OCI-LY7 (cell line): ENCODE measurements around the gene AOPEP.

Experiments used
- EZH2phosphoT487 ChIP-seq: fragments of 200-600 bp; sonication (generic); IDR thresholded peaks from 2 replicates; pipeline ENCODE4 v1.6.1; 2018; ENCODE audit warnings: low read depth, borderline replicate concordance, mild to moderate bottlenecking, mixed run types, antibody characterized with exemption, low read length, moderate library complexity, mixed read lengths
- TF ChIP-seq, protein P1 (sequence below): fragments of 200-600 bp; sonication (generic); conservative IDR thresholded peaks from 2 replicates; pipeline ENCODE4 v1.5.1; 2014; ENCODE audit warnings: mild to moderate bottlenecking, antibody characterized with exemption, low read length, moderate library complexity, mixed read lengths

DNA sequence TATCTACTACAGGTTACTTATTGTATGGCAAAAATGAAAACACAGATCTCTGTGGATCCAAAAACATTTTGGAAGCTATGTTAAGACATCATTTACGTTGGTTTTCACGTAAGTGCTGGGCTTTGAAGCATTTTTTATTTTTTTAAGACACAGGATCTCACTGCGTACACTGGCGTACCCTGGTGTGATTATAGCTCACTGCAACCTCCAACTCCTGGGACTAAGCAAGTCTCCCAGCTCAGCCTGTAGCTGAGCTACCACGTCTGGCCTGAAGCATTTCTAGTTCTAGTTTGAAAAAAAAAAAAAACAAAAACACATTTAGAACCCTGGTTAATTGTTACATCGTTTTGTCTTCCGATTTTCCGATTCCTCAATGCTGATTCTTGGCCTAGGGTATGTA lies 131.3 kb downstream of the AOPEP start:
- TF ChIP-seq, protein P1, sequence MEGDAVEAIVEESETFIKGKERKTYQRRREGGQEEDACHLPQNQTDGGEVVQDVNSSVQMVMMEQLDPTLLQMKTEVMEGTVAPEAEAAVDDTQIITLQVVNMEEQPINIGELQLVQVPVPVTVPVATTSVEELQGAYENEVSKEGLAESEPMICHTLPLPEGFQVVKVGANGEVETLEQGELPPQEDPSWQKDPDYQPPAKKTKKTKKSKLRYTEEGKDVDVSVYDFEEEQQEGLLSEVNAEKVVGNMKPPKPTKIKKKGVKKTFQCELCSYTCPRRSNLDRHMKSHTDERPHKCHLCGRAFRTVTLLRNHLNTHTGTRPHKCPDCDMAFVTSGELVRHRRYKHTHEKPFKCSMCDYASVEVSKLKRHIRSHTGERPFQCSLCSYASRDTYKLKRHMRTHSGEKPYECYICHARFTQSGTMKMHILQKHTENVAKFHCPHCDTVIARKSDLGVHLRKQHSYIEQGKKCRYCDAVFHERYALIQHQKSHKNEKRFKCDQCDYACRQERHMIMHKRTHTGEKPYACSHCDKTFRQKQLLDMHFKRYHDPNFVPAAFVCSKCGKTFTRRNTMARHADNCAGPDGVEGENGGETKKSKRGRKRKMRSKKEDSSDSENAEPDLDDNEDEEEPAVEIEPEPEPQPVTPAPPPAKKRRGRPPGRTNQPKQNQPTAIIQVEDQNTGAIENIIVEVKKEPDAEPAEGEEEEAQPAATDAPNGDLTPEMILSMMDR = no peak
- TF ChIP-seq EZH2phosphoT487 = no peak
